ENCODE measurements around the gene MYOCOS.
"Not testable (repeated sequence)": the region's sequence is repeated elsewhere in the genome, so short reads cannot be mapped to it uniquely, and the experiment has no call there.

Gene MYOCOS
- 0.13 to 0.42 reads per million in 2 experiments for total RNA-seq

GRCh38 chr1:171622152-171622462, at the start of gene MYOCOS:
TSS of gene MYOCOS (plus strand) at chr1:171622243. CDS start at chr1:171623884, 1,641 bp downstream.
- DNase-seq (ENCODE audit: low read depth): no peak

GRCh38 chr1:171576144-171576543, 45.9 kb upstream of the MYOCOS start:
- no peak for DNase-seq (ENCODE audit: low read depth)

- DNase-seq (ENCODE audit: low read depth): no peak
Observed at GRCh38 chr1:171581226-171581625, 40.8 kb upstream of the MYOCOS start.

GRCh38 chr1:171581766-171582165, 40.3 kb upstream of the MYOCOS start:
- no peak for DNase-seq (ENCODE audit: low read depth)

- no peak for DNase-seq (ENCODE audit: low read depth)
Observed at GRCh38 chr1:171582589-171582988, 39.5 kb upstream of the MYOCOS start.

GRCh38 chr1:171583591-171584201, 38.3 kb upstream of the MYOCOS start:
- no peak for DNase-seq (ENCODE audit: low read depth)

- no peak for DNase-seq (ENCODE audit: low read depth)
Observed at GRCh38 chr1:171585715-171586114, 36.3 kb upstream of the MYOCOS start.

GRCh38 chr1:171588230-171588629, 33.8 kb upstream of the MYOCOS start:
- DNase-seq (ENCODE audit: low read depth): no peak

- no peak for DNase-seq (ENCODE audit: low read depth)
Observed at GRCh38 chr1:171590022-171590421, 32.0 kb upstream of the MYOCOS start.

GRCh38 chr1:171595324-171595723, 26.7 kb upstream of the MYOCOS start:
- no peak for DNase-seq (ENCODE audit: low read depth)

- no peak for DNase-seq (ENCODE audit: low read depth)
Observed at GRCh38 chr1:171596119-171596518, 25.9 kb upstream of the MYOCOS start.

GRCh38 chr1:171596705-171597104, 25.3 kb upstream of the MYOCOS start:
- no peak for DNase-seq (ENCODE audit: low read depth)

GRCh38 chr1:171597203-171597602, 24.8 kb upstream of the MYOCOS start:
- DNase-seq (ENCODE audit: low read depth): no peak

- not testable (repeated sequence) for DNase-seq (ENCODE audit: low read depth)
Observed at GRCh38 chr1:171600310-171600709, 21.7 kb upstream of the MYOCOS start.

- no peak for DNase-seq (ENCODE audit: low read depth)
Observed at GRCh38 chr1:171600862-171601261, 21.2 kb upstream of the MYOCOS start.

GRCh38 chr1:171603042-171603441, 19.0 kb upstream of the MYOCOS start:
- DNase-seq (ENCODE audit: low read depth): not testable (repeated sequence)

- DNase-seq (ENCODE audit: low read depth): no peak
Observed at GRCh38 chr1:171606402-171606941, 15.6 kb upstream of the MYOCOS start.

GRCh38 chr1:171610385-171610784, 11.7 kb upstream of the MYOCOS start:
- DNase-seq (ENCODE audit: low read depth): no peak

GRCh38 chr1:171611306-171611705, 10.7 kb upstream of the MYOCOS start:
- no peak for DNase-seq (ENCODE audit: low read depth)

- no peak for DNase-seq (ENCODE audit: low read depth)
Observed at GRCh38 chr1:171613282-171613681, 8.8 kb upstream of the MYOCOS start.

GRCh38 chr1:171615122-171615906, 6.7 kb upstream of the MYOCOS start:
- not testable (repeated sequence) for DNase-seq (ENCODE audit: low read depth)

GRCh38 chr1:171616586-171616985, 5.5 kb upstream of the MYOCOS start:
- DNase-seq (ENCODE audit: low read depth): no peak

- no peak for DNase-seq (ENCODE audit: low read depth)
Observed at GRCh38 chr1:171623651-171624331, 1.7 kb downstream of the MYOCOS start.
